GM21360 (cell line): Measurements from ENCODE around the gene SLC22A25.
"Not testable (repeated sequence)": the region's sequence is repeated elsewhere in the genome, so short reads cannot be mapped to it uniquely, and the experiment has no call there.

ENCODE experiments used
- ATAC-seq: cut with Tn5 transposase; IDR thresholded peaks from one replicate; pipeline ENCODE4 v1.9.1; 2021; ENCODE audit warnings: mild to moderate bottlenecking, moderate library complexity; ENCODE audit not compliant: unreplicated experiment

SLC22A25 gene

DNA sequence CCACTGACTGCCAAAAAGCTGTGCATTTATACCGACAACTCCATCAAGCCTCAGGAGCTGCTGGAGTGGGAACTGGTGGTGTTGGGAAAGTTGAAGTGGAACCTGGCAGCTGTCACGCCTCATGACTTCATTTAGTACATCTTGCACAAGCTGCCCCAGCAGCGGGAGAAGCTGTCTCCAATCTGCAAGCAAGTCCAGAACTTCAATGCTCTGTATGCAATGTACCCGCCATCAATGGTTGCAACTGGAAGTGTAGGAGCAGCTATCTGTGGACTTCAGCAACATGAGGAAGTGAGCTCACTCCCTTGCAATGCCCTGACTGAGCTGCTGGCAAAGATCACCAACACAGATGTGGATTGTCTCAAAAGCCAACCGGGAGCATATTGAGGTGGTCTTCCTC lies at the start of gene SLC22A25:
Gene SLC22A25, minus strand, starts transcription at position 67 of the 400 bp plus-strand sequence. CDS start 13,947 bp downstream, outside the sequence.
- no peak for ATAC-seq

DNA sequence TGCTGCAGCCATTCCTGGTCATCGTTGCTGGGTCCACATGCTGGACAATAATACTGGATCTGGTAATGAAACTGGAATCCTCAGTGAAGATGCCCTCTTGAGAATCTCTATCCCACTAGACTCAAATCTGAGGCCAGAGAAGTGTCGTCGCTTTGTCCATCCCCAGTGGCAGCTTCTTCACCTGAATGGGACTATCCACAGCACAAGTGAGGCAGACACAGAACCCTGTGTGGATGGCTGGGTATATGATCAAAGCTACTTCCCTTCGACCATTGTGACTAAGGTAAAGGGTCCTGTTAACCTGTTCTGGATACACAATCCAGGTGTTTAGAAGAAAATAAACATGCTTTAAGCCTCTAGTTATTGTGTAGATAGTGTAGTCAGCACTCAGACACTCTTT lies 46.9 kb upstream of the SLC22A25 start:
- no peak for ATAC-seq

DNA sequence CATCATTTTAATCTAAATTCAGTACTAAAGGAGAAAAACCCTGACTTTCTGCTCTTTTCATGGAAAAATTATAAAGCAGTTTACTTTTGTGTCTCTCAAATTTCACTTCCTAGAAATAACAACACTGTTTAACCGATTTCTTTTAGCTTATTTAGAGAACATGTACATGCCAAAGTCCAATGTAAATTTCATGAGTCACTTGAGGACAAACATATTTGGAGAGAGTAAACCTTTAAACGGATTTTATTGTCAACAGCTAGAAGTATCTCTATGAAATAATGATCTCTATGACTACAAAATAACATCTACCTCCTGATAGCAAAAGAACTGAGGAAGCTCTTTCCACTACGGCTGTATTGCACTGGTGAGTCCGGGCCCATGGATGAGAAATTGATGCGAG lies 46.3 kb upstream of the SLC22A25 start:
- no peak for ATAC-seq

DNA sequence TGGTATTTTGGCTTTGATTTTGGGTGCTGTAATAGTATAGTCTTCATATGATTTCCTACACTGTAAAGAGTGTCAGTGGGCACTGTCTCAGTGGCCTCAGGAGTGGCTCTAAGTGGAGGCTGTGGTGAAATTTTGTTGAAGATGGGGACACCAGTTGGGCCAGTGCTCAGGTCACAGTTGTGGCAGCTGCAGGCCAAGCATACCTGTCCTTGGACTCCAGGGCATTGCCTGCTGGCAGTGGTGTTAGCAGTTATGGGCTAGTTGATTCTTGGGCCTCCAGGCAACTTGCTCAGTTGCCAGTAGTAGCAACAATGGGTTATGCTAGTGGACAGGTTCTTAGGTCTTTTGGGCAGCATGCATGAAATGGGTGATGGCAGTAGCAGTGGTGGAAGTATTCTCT lies 39.2 kb upstream of the SLC22A25 start:
- ATAC-seq = no peak

DNA sequence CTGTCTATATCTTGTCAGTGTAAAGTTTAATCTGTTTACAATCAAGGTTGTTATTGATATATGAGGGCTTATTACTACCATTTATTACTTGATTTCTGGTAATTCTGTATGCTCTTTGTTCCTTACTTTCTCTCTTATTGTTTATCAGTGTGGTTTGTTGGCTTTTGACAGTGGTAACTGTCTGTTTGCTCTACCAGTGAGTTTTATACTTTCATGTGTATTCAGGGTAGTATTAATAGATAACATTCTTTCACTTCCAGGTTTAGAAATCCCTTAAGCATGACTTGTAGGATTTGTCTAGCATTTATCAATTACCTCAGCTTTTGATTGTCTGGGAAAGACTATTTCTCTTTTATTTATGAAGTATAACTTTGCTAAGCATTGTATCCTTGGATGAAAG lies 37.5 kb upstream of the SLC22A25 start:
- no peak for ATAC-seq

DNA sequence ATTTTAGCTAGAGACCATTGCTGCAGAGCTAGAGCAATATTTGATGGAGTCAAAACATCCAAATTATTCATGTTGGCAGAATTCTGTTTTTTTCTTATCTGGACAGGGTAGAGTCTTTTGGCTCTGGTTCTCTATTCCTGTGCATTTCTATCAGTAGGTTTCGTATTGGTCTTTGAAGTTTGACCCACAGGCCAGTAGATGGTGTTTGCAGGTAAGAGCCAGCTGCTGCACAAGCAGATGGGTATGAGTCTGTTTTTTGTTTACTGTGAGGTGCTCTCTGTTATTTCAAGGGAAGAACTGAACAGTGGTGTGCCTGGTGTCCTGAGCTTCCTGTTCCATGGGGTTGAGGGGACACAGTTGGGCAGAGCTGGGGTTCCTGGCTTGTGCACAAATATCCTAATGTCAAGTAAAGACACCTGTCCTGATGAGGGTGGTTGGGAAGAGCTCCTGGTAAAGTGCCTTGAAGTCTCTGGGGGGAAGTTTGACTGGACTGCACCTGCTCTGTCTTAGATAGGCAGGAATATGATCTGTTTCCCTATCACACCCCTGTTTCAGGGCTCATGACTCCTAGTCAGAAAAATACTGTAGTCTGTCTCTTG lies 34.0 kb upstream of the SLC22A25 start:
- ATAC-seq = no peak

DNA sequence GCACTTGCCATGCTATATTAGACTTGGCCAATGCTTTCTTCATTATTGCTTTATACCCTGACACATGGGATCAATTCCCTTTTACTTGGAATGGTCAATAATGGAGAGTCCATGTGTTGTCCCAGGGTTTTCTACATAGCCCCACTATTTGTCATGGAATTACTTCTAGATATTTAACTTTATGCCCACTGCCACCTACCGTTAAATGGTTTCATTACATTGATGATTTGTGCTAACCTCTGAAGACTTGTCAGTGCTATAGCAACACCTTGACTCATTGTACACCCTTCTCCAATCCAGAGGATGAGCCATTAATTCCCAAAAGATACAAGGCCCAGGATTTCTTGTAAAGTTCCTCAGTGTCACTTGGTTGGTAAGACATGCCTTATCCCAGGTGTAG lies 31.4 kb upstream of the SLC22A25 start:
- ATAC-seq = no peak

DNA sequence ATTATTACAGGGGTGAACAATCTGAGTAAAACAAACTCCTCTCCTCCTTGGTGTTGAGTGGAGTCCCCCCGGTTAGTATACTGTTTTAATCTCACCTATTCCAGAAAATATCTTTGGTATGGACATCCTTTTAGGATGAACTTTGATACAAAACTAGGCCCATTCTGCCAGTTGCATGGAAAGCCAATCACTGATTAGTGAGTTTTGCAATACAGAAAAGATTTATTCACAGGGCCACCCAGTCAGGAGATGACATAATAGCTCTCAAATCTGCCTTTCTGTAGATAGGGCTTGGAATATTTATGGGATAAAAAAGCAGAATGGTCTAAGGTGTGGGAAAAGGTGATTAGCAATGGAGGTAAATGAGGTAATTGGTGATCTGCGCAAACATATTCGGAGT lies 30.3 kb upstream of the SLC22A25 start:
- no peak for ATAC-seq

DNA sequence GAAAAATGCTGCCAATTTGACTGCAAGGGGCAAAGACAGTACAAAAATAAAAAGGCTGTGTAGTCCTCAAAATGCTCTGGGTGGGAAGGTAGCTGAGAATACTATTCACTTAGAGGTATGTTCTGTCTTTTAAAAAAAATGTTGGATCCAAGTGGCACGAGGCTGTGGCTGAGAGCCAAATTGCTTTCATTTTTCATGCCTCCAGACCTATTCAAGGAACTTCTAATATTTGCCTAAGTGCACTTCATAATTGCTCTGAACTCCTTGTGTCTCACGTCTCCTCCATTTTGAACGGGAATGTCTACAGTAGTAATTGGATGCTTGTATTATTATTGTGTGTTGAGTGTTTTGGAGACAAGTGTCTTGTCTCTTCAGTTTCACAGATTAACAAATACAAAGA lies 19.1 kb upstream of the SLC22A25 start:
- ATAC-seq = no peak

DNA sequence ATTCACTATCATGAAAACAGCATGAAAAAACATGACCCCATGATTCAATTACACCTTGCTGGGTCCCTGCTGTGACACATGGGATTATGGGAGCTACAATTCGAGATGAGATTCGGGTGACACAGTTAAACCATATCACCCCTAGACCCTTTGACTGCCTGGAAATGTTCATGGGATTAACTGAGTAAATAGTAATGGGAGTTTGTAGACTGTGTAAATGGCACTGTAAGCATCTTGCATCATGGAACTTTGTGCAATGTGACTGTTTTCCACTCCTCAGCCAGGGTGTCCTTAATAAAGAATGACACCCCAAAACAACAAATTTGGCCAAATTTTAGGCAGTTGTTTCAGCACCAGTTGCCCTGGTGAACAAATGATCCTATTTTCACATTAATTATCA lies 7.9 kb upstream of the SLC22A25 start:
- ATAC-seq = no peak

DNA sequence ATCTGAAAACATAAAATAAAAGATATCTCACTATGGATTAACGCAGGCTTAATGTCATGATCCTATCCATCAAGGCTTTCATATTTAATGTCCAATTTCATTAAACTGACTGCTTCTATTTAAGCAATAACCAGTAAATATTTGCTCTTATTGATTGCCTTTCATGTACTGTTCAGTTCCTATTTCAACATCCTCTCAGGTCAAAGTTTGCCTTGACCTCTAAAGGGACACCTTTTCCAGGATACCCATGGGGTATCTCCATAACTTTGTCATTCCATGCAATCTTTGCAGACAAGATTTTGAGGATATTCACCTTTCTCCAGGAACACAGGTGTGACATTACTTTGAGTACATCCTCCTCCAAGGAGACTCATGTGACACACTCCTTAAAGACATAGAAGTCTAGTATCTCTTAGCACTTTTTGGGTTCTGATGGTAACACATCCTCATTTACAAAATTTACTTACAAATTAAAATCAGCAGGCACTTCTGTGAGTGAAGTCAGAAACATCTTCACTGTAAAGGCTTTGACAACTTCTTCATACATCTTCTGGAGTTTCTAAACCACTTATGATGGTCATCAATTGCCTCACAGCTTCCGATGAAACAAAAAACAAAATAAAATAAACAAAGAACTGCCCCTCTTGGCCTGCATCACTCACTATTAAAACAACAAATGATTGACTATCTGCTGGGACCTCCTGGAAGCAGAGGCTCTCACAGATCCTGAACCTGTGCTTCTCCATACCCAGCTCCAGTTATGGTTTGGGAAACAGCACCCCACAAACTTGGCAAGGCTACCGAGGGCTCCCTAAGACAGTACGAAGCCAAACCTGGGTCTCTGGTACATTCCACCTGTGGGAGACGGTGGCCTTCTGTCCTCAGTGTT lies 7.0 kb upstream of the SLC22A25 start:
- no peak for ATAC-seq

DNA sequence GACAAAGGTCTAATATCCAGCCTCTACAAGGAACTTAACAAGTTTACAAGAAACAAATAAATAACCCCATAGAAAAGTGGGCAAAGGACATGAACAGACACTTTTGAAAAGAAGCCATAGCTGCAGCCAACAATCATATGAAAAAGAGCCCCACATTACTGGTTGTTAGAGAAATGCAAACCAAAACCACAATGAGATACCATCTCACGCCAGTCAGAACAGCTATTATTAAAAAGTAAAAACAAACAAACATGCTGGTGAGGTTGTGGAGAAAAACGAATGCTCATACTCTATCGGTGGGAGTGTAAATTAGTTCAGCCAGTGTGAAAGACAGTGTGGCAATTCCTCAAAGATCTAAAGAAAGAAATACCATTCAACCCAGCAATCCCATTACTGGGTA lies 5.6 kb upstream of the SLC22A25 start:
- no peak for ATAC-seq

DNA sequence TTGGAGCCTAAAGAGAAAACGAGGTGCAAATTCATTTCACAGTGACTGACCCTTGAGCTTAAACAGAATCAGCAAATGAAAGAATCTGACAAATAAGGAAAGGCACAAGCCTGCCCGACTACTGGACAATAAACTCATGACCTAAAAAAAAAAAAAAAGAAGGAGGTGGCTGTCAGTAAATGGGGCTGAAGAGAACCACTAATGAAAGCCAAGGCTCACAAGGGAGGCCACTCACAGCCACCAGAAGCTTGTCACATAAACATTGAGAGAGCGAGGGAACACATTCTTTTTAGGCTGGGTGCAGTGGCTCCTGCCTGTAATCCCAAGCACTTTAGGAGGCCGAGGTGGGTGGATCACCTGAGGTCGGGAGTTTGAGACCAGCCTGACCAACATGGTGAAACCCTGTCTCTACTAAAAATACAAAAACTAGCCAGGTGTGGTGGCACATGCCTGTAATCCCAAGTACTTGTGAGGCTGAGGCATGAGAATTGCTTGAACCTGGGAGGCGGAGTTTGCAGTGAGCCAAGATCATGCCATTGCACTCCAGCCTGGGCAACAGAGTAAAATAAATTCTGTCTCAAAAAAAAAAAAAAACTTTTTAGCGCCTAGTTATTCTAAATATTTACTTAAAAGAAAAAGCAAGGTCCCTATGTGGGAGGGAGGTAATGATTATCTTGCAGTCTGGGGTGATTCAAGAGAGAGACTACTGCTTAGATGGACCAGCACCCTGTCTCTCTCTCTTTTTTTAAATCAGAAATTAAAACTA lies 4.0 kb upstream of the SLC22A25 start:
- ATAC-seq = not testable (repeated sequence)

DNA sequence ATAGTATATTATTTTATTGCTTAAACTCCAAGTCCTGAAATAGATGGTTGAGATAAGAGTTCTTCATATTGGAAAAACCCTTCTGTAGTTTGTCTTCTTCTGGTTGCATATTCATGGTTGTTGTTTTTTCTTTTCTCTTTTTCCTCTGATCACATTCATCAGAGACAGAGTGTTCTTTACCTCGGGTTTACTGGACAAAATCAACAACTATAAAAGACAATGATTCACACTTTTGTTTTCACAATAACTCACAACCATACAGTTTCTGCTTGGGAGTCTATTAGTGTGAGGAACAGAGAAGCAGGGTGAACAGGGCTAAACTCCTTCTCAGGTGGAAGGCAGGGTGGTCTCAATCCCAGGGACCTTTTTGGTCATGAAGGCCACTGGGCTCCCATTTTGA lies 2.6 kb upstream of the SLC22A25 start:
- no peak for ATAC-seq

DNA sequence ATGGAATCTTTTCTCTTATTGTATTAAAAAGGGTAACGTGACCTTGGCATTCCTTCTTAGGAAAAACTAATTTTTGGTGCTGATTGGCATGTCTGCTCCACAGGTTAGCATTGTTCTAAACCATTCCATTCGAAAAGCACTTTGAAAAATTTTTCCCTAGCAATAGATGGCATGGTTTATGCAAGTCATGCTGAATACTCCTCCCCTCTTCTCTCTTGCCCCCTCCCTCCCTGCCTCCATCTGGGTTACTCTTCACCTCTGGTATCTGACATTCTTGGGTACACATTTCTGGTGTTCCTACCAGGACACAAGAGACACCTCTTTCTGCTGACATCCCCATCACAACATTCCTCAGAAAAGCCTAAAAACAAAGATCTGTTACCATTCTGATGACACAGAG lies 1.5 kb upstream of the SLC22A25 start:
- ATAC-seq = no peak

DNA sequence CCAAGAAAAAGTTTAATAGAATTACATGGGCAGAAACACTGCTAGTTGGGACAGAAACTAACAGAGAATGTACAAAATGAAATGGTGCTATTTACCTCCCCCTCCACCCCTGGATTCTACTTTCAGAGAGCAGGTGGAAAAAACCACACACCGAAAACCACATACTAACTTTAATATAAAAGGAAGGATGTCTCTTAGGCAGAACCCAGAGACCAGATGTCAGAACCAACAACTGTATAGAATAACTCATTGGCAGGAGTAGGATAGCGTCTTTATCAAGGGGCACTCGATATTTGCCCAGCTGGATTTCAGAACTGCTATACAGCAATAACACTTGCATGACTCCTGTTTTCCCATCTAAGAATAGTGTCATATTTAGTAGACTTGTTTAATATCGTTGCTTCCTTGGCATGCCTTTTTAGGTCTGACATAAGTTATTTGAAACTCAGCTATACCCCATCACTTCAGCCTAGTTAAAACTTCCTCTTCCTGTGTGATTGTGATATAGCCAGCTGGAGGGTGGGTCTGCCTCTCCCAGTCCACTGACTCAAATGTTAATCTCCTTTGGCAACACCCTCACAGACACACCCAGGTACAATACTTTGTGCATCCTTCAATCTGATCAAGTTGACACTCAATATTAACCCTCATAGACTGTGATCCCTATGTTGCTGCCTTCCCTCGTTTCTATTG lies 1.2 kb downstream of the SLC22A25 start:
- ATAC-seq = no peak

DNA sequence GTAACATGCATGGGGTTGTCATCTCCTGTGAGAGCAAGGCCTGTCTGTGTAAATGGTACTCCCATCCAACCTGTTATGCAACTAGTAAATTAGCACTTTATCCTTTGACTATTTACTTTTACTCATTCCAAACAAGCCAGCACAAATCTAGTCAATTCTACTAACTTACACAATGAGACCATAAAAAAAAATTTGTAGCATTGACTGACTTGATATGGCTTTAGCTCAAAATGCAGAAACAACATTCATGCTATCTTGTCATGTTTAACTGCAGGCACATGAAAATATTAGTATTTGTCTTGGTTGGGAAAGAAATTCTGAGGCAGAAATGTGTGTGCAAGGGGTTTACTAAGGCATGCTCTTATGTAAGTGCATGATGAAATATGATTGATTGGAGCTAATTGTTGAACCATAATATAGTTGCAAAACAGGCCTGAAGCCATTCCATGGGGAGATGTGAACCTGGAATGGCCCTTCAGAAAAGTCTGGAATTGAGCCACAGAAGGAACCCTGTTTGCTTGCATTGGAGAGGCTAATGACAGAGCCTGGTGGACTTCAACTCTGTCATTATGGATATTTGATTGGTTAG lies 2.5 kb downstream of the SLC22A25 start:
- no peak for ATAC-seq

DNA sequence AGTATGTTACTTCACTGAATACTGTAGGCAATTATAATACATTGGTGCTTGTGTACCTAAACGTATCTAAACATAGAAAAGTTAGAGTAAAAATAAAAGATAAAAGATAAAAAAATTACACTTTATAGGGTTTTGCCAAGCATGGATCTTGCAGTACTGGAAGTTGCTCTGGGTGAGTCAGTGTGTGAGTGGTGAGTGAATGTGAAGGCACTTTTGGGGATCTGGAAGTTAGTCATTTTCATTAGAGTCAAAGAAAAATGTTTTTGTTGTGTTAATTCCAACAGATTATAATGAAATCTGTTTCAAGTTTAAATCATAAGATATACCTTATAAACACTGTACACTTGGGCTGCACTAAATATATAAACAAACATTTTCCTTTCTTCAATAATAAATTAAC lies 3.3 kb downstream of the SLC22A25 start:
- no peak for ATAC-seq

DNA sequence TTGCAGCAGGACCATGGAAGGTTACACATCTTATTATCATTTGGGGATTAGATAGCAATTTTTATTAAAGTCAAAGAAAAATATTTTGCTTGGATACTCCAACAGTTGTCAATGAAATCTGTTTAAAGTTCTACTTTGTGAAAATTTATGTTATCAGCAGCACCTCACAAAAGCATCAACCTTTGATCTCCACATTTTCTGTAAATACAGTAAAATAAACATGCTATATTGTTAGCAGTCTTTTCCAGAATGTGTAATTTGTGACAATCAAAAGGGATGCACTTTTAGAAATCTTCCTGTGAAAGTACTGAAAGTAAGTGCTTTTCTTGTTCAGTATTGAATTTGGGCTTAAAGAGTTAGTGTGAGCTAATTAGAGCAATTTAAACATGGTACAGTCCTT lies 4.1 kb downstream of the SLC22A25 start:
- ATAC-seq = no peak

DNA sequence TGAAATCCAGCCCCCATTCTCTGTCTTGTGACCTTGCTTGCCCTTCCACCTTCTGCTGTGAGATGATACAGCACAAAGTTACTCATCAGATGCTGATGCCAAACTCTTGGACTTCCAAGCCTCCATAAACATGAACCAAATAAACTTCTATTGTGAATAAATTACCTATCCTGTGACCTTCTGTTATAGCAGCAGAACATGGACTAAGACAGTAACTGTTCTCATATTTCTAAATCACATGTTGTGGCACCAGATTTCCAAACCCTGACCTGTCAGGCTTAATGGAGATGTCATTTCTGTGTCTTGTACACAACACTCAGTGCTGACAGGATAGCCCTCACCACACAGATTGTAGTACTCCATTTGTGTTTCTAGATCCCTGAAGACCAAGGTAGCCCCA lies 6.0 kb downstream of the SLC22A25 start:
- no peak for ATAC-seq
